ENCODE results near the gene ALG12. TPM values are rescaled to one million over a fixed set of nuclear protein-coding genes. Genes with fewer than 3 reads are reported as not detected.
A peak's percentile ranks its signal among the peaks of the same experiment; 100 is the strongest.
"Not testable (repeated sequence)": the region's sequence is repeated elsewhere in the genome, so short reads cannot be mapped to it uniquely, and the experiment has no call there.

The ALG12 gene
- total and polyA plus RNA-seq, 2 donors from 2014 or later = 27.2 to 28.4 TPM

DNA sequence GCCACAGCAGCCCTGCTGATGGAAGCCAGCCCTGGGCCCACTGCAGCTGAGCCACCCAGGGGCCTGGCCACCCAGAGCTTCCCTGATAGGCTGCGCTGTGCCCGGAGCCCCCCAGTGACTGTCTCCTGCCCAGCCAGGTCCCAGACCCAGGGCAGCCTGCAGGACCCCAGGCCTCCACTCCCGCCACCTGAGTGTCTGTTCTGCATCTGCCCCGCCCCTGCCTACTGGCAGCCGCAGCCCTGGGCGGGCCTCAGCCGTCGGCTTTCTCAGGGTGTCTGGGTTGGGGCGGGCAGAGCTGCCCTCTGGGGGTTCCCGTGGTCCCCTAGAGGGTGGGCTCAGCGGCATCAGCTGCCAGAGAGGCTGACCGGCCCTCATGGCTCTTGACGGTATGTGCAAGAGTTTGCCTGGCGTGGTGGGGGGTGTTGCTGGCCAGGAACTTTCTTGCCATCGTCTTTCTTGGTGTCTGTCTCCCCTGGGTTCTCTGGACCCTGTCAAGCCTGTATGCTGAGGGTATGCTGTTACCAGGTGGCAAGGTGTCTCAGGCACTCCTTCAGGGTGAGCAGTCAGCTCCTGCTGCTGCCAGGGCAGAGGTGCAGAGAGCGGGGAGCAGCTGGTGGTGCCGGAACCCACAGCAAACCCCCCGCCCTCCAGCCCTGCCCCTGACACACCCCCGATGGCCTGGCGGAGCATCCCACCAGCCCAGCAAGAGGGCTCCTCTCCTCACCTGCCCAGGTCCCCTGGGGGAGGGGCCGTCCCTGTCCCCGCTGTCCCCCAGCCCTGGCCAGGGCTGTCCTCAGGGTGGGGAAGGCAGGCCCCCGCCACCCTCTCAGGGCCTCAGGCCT is 30.1 kb upstream of the ALG12 start:
- Histone ChIP-seq H3K27ac (ENCODE audit: low read depth in 2 of 2, low read length in 2 of 2) (peak overlapping the region; percentile 76 to 81), H3K4me3 (ENCODE audit: low read length in 3 of 3) (no peak overlapping the region), H3K4me1 (ENCODE audit: control insufficient read depth in 2 of 3, insufficient read depth in 2 of 3, low read depth in 1 of 3, low read length in 3 of 3) (peaks cover 0 to 37% (median 18%) of the 10 kb centered on the region in 3 donors), H3K9me3 (ENCODE audit: control insufficient read depth in 2 of 3, insufficient read depth in 1 of 3, low read length in 3 of 3) (no peaks in the 10 kb centered on the region), H3K36me3 (ENCODE audit: control insufficient read depth in 2 of 3, insufficient read depth in 3 of 3, low read length in 3 of 3) (no peaks in the 10 kb centered on the region), H3K27me3 (ENCODE audit: control insufficient read depth, insufficient read depth, low read length) (no peaks in the 10 kb centered on the region), H3K9ac (ENCODE audit: low read length in 3 of 3) (peak overlapping the region in 1 of 3 donors; percentile 34)
- DNase-seq = no peak
- TF ChIP-seq, protein P1, sequence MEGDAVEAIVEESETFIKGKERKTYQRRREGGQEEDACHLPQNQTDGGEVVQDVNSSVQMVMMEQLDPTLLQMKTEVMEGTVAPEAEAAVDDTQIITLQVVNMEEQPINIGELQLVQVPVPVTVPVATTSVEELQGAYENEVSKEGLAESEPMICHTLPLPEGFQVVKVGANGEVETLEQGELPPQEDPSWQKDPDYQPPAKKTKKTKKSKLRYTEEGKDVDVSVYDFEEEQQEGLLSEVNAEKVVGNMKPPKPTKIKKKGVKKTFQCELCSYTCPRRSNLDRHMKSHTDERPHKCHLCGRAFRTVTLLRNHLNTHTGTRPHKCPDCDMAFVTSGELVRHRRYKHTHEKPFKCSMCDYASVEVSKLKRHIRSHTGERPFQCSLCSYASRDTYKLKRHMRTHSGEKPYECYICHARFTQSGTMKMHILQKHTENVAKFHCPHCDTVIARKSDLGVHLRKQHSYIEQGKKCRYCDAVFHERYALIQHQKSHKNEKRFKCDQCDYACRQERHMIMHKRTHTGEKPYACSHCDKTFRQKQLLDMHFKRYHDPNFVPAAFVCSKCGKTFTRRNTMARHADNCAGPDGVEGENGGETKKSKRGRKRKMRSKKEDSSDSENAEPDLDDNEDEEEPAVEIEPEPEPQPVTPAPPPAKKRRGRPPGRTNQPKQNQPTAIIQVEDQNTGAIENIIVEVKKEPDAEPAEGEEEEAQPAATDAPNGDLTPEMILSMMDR (IDR thresholded peaks at IDR 0.05; ENCODE audit: borderline replicate concordance, extremely low read depth, insufficient read depth) = no peak
- intact Hi-C loops (cut with DNase I) = no loop called here
- no peak for FAIRE-seq

DNA sequence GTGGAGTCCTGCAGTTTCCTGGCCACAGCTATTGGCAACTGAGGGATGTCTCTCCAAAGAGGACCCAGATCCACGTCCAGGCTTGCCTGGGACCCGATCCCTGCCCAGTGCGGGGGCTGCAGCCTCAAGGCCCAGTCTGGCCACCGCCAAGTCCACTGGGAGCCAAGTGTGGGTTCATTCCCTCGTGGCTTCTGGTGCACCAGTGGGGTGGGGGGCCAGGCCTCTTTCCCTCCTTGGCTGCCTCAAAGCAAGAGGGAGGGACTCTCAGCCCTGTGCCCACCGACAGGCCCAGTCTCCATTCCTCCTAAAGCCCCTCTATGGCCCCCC is 29.0 kb upstream of the ALG12 start:
- no peak for DNase-seq
- Histone ChIP-seq H3K27ac (ENCODE audit: low read depth in 2 of 2, low read length in 2 of 2) (no peak overlapping the region), H3K9ac (ENCODE audit: low read length in 3 of 3) (no peak overlapping the region), H3K4me1 (ENCODE audit: control insufficient read depth in 2 of 3, insufficient read depth in 2 of 3, low read depth in 1 of 3, low read length in 3 of 3) (peaks cover 0 to 26% (median 7%) of the 10 kb centered on the region in 3 donors), H3K27me3 (ENCODE audit: control insufficient read depth, insufficient read depth, low read length) (no peaks in the 10 kb centered on the region), H3K36me3 (ENCODE audit: control insufficient read depth in 2 of 3, insufficient read depth in 3 of 3, low read length in 3 of 3) (no peaks in the 10 kb centered on the region), H3K4me3 (ENCODE audit: low read length in 3 of 3) (no peak overlapping the region), H3K9me3 (ENCODE audit: control insufficient read depth in 2 of 3, insufficient read depth in 1 of 3, low read length in 3 of 3) (no peaks in the 10 kb centered on the region)
- FAIRE-seq = no peak
- TF ChIP-seq, protein P1 (IDR thresholded peaks at IDR 0.05; ENCODE audit: borderline replicate concordance, extremely low read depth, insufficient read depth) = no peak
- intact Hi-C loops (cut with DNase I) = no loop called here

DNA sequence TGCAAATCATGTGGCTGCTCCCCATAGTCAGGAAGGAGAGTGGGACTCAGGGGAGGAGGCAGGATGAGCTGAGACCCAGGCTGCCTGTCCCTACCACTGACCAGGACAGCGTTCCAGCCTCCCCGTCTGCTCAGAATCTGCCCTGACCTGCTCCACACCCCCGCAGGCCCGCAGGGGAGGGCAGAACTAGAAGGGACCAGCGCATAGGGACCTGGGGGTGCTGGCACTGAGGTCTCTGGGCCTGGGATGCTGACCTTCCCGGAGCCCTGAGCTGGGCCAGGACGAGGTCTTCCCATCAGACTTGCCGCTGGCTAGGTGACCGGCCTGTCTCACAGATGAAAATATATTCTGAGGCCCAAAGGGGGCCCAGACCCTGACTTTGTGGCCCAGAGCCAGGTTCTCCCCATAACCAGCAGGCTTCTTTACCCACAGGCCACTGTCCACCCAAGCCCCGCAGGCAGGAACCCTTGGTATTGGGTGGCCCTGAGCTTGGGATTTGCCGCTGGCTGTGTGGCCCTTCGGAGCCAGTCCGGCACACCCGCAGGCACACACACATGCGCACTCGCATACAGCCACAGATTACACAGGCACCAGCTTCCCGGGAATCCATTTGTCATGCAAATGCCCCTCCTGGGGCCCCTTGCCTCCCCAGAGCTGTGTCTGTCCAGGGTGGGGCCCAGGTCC is 28.5 kb upstream of the ALG12 start:
- no peaks in the 10 kb centered on the region for H3K36me3 ChIP-seq (ENCODE audit: control insufficient read depth in 2 of 3, insufficient read depth in 3 of 3, low read length in 3 of 3)
- H3K27ac ChIP-seq (ENCODE audit: low read depth in 2 of 2, low read length in 2 of 2) = no peak overlapping the region
- peaks cover 0 to 21% (median 2%) of the 10 kb centered on the region in 3 donors for H3K4me1 ChIP-seq (ENCODE audit: control insufficient read depth in 2 of 3, insufficient read depth in 2 of 3, low read depth in 1 of 3, low read length in 3 of 3)
- intact Hi-C loops (cut with DNase I) = no loop called here
- H3K9ac ChIP-seq (ENCODE audit: low read length in 3 of 3) = no peak overlapping the region
- no peak overlapping the region for H3K4me3 ChIP-seq (ENCODE audit: low read length in 3 of 3)
- H3K27me3 ChIP-seq (ENCODE audit: control insufficient read depth, insufficient read depth, low read length) = no peaks in the 10 kb centered on the region
- DNase-seq (no peak), FAIRE-seq (no peak)
- no peaks in the 10 kb centered on the region for H3K9me3 ChIP-seq (ENCODE audit: control insufficient read depth in 2 of 3, insufficient read depth in 1 of 3, low read length in 3 of 3)
- TF ChIP-seq, protein P1 (IDR thresholded peaks at IDR 0.05; ENCODE audit: borderline replicate concordance, extremely low read depth, insufficient read depth) = no peak

DNA sequence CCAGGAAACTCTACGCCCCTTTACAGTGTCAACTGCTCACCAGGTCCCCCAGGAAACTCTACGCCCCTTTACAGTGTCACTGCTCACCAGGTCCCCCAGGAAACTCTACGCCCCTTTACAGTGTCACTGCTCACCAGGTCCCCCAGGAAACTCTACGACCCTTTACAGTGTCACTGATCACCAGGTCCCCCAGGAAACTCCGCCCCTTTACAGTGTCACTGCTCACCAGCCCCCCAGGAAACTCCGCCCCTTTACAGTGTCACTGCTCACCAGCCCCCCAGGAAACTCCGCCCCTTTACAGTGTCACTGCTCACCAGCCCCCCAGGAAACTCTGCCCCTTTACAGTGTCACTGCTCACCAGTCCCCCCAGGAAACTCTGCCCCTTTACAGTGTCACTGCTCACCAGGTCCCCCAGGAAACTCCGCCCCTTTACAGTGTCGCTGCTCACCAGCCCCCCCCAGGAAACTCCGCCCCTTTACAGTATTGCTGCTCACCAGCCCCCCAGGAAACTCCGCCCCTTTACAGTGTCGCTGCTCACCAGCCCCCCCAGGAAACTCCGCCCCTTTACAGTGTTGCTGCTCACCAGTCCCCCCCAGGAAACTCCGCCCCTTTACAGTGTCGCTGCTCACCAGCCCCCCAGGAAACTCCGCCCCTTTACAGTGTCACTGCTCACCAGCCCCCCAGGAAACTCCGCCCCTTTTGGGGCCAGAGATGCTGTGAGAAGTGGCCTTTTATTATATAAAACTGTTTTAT is 27.0 kb upstream of the ALG12 start:
- H3K9me3 ChIP-seq (ENCODE audit: control insufficient read depth in 2 of 3, insufficient read depth in 1 of 3, low read length in 3 of 3); H3K27ac ChIP-seq (ENCODE audit: low read depth in 2 of 2, low read length in 2 of 2); DNase-seq; FAIRE-seq; intact Hi-C loops (cut with DNase I); H3K9ac ChIP-seq (ENCODE audit: low read length in 3 of 3); H3K36me3 ChIP-seq (ENCODE audit: control insufficient read depth in 2 of 3, insufficient read depth in 3 of 3, low read length in 3 of 3); H3K27me3 ChIP-seq (ENCODE audit: control insufficient read depth, insufficient read depth, low read length); H3K4me3 ChIP-seq (ENCODE audit: low read length in 3 of 3): not testable (repeated sequence)
- peaks cover 0 to 12% (median 0%) of the 10 kb centered on the region in 3 donors for H3K4me1 ChIP-seq (ENCODE audit: control insufficient read depth in 2 of 3, insufficient read depth in 2 of 3, low read depth in 1 of 3, low read length in 3 of 3)
